Kidney epithelial cell (primary cell): ENCODE data around the gene QSOX2. TPM values are rescaled to one million over a fixed set of nuclear protein-coding genes. Genes with fewer than 3 reads are reported as not detected.

Experiments
- DNase-seq: peaks from one replicate; pipeline ENCODE4 v3.0.0-alpha.2; 2010; ENCODE audit warnings: low read depth
- H3K27me3 ChIP-seq: 2 replicates; pipeline ENCODE4 v1.6.0; 2011; ENCODE audit warnings: low read length; ENCODE audit not compliant: control insufficient read depth, insufficient read depth
- H3K36me3 ChIP-seq: 2 replicates; pipeline ENCODE4 v1.5.1; 2011; ENCODE audit warnings: low read length; ENCODE audit not compliant: control insufficient read depth, insufficient read depth
- H3K4me3 ChIP-seq: 2 replicates; pipeline ENCODE4 v1.5.1; 2011; ENCODE audit warnings: low read depth, mild to moderate bottlenecking, control low read depth, low read length
- total RNA-seq: library from RNA; depleted of rRNA; stranded (reverse); fragments of >200 nt; gene quantifications from 2 replicates; pipeline ENCODE4 v1.2.3, GENCODE V29; 2015
- TF ChIP-seq, protein P1 (sequence below): IDR thresholded peaks from 2 replicates; pipeline ENCODE4 v1.5.1; 2011; ENCODE audit warnings: mild to moderate bottlenecking, moderate library complexity, low read length, control low read depth, inconsistent platforms; ENCODE audit not compliant: insufficient read depth, poor library complexity, severe bottlenecking

The QSOX2 gene
- total RNA-seq, 1 donor from 2014 or later = 17.3 TPM

GRCh38 chr9:136264031-136264430, 18.4 kb upstream of the QSOX2 start:
- Histone ChIP-seq H3K27me3 (peaks cover 49% of the 10 kb centered on the region), H3K4me3 (no peak overlapping the region), H3K36me3 (no peaks in the 10 kb centered on the region)
- DNase-seq = no peak
- TF ChIP-seq, protein P1, sequence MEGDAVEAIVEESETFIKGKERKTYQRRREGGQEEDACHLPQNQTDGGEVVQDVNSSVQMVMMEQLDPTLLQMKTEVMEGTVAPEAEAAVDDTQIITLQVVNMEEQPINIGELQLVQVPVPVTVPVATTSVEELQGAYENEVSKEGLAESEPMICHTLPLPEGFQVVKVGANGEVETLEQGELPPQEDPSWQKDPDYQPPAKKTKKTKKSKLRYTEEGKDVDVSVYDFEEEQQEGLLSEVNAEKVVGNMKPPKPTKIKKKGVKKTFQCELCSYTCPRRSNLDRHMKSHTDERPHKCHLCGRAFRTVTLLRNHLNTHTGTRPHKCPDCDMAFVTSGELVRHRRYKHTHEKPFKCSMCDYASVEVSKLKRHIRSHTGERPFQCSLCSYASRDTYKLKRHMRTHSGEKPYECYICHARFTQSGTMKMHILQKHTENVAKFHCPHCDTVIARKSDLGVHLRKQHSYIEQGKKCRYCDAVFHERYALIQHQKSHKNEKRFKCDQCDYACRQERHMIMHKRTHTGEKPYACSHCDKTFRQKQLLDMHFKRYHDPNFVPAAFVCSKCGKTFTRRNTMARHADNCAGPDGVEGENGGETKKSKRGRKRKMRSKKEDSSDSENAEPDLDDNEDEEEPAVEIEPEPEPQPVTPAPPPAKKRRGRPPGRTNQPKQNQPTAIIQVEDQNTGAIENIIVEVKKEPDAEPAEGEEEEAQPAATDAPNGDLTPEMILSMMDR = peak; percentile 42

DNA sequence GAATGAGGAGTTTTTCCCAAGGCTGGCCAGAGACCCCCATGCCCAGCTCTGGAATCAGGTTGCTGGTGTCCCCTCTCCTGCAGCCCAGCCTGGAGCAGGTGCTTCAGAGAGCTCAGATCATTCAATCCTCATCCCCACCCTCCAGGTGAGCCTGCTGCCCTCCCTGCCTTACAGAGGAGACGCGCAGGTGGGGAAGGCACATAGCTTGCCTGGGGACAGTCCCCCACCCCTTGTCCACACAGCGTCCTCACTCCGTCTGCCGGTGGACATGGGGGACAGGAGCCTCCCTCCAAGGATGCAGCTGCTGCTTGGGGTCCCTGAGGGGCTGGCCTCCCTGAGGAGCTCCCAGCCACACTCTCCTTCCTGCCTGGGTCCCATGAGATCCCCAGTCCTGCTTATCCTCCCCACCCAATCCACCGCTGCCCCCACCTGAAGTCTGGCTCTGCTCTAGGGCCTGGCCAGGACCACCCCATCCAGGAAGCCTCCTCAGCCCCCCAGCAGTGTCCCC, 17.1 kb upstream of the QSOX2 start:
- Histone ChIP-seq H3K27me3 (peaks cover 44% of the 10 kb centered on the region), H3K36me3 (no peaks in the 10 kb centered on the region), H3K4me3 (no peak overlapping the region)
- no peak for DNase-seq
- TF ChIP-seq, protein P1 = no peak

- no peaks in the 10 kb centered on the region for H3K36me3 ChIP-seq
- no peak for DNase-seq
- no peak overlapping the region for H3K4me3 ChIP-seq
- peaks cover 44% of the 10 kb centered on the region for H3K27me3 ChIP-seq
- TF ChIP-seq, protein P1 = no peak
Observed at GRCh38 chr9:136261686-136262430, 16.2 kb upstream of the QSOX2 start.

GRCh38 chr9:136260936-136261472, 15.4 kb upstream of the QSOX2 start:
- DNase-seq = no peak
- TF ChIP-seq, protein P1 = no peak
- Histone ChIP-seq H3K4me3 (no peak overlapping the region), H3K36me3 (no peaks in the 10 kb centered on the region), H3K27me3 (peaks cover 46% of the 10 kb centered on the region)

DNA sequence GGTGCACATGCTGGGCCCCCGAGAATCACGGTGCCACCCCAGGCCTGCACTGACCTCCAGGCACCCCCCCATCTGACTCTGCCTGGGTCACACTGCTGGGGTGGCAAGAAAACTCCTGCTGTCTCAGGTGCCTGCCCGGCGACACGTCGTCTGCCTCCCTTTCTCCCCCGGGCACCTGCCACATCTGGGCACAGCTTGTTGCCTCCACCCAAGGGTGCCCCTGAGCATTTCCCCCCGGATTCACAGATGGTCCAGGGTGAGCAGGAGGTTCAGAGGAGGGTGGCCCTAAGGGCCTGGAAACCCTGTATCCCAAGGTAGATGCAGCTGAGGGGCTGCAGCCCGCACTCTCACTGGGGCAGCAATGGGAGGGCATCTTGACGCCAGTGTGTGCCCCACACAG, 14.9 kb upstream of the QSOX2 start:
- peaks cover 47% of the 10 kb centered on the region for H3K27me3 ChIP-seq
- H3K4me3 ChIP-seq = no peak overlapping the region
- no peak for DNase-seq
- no peaks in the 10 kb centered on the region for H3K36me3 ChIP-seq
- TF ChIP-seq, protein P1 = no peak
